A549 (cell line): ENCODE results near the gene BRI3BP. TPM values are rescaled to one million over a fixed set of nuclear protein-coding genes. Genes with fewer than 3 reads are reported as not detected.

Source experiments
- ATAC-seq, 2 experiments: fragments of 200-7000 bp in 1 of 2; fragments of >200 bp in 1 of 2; cut with Nextera tagmentation in 1 of 2; cut with Tn5 transposase in 1 of 2; 3 replicates each; pipeline versions ENCODE4 v1.8.0 to v1.9.1; 2018 to 2020; ENCODE audit warnings: mild to moderate bottlenecking in 1 of 2, moderate library complexity in 1 of 2
- CTCF ChIA-PET: fragments of 300-600 bp; sonication (Branson Sonifier 250); formaldehyde crosslinking; extraction: SDS; loops from one replicate; lab custom pipeline; 2021; ENCODE audit warnings: antibody characterized with exemption, inconsistent platforms; lab: Yijun Ruan, JAX
- POLR2A ChIA-PET: fragments of 350-600 bp; formaldehyde crosslinking; extraction: SDS; loops from one replicate; lab custom pipeline; 2021; ENCODE audit warnings: antibody characterized with exemption, inconsistent platforms; lab: Yijun Ruan, JAX
- DNase-seq, 2 experiments: peaks; one replicate each; pipeline versions ENCODE4 v3.0.0 to v3.0.0-alpha.2; 2011 to 2016; ENCODE audit warnings: low read depth in 1 of 2, low spot score in 1 of 2
- FAIRE-seq: peaks from 2 replicates; lab custom pipeline; 2011; peaks lifted over from hg19 to GRCh38; lab: Jason Lieb, UNC
- H3K27ac ChIP-seq, 2 experiments: fragments of >200 bp; sonication (Bioruptor Twin); formaldehyde crosslinking; 3 replicates each; pipeline ENCODE4 v1.5.1; 2016 to 2017
- H3K4me1 ChIP-seq: fragments of >200 bp; sonication (Bioruptor Twin); formaldehyde crosslinking; 3 replicates; pipeline ENCODE4 v1.6.1; 2016
- H3K4me2 ChIP-seq: fragments of >200 bp; sonication (Bioruptor Twin); formaldehyde crosslinking; 3 replicates; pipeline ENCODE4 v1.6.1; 2016
- H3K4me3 ChIP-seq: fragments of >200 bp; sonication (Bioruptor Twin); formaldehyde crosslinking; 3 replicates; pipeline ENCODE4 v1.5.1; 2016
- H3K9me3 ChIP-seq: fragments of >200 bp; sonication (Bioruptor Twin); formaldehyde crosslinking; 3 replicates; pipeline ENCODE4 v1.6.1; 2016
- E2F6 ChIP-seq: IDR thresholded peaks from 2 replicates; pipeline ENCODE4 v1.6.1; 2012; ENCODE audit warnings: low read depth, borderline replicate concordance
- EHF ChIP-seq: fragments of 250-450 bp; sonication (Bioruptor Pico); IDR thresholded peaks from 2 replicates; pipeline ENCODE4 v1.5.0; 2020; ENCODE audit warnings: mild to moderate bottlenecking
- FOSB ChIP-seq: fragments of 250-450 bp; sonication (Bioruptor Pico); IDR thresholded peaks from 2 replicates; pipeline ENCODE4 v1.5.0; 2020; ENCODE audit warnings: mild to moderate bottlenecking, moderate library complexity
- FOXS1 ChIP-seq: fragments of 250-450 bp; sonication (Bioruptor Pico); IDR thresholded peaks from 2 replicates; pipeline ENCODE4 v1.5.0; 2020; ENCODE audit warnings: mild to moderate bottlenecking, moderate library complexity
- GATA3 ChIP-seq: IDR thresholded peaks from 2 replicates; pipeline ENCODE4 v1.6.1; 2012; ENCODE audit warnings: borderline replicate concordance
- HDAC2 ChIP-seq: fragments of 200-600 bp; sonication (generic); IDR thresholded peaks from 2 replicates; pipeline ENCODE4 v1.6.1; 2016
- HES2 ChIP-seq: fragments of >200 bp; sonication (Bioruptor Twin); formaldehyde crosslinking; IDR thresholded peaks from 2 replicates; pipeline ENCODE4 v1.6.1; 2016
- PHF8 ChIP-seq: fragments of 200-600 bp; sonication (generic); IDR thresholded peaks from 2 replicates; pipeline ENCODE4 v1.6.1; 2016; ENCODE audit warnings: low read depth, mild to moderate bottlenecking, antibody characterized with exemption, moderate library complexity, borderline replicate concordance
- RARB ChIP-seq: fragments of 250-450 bp; sonication (Bioruptor Pico); IDR thresholded peaks from 2 replicates; pipeline ENCODE4 v1.8.0; 2021; ENCODE audit warnings: mild to moderate bottlenecking, moderate library complexity
- RCOR1 ChIP-seq: fragments of 150-350 bp; IDR thresholded peaks from 2 replicates; pipeline ENCODE4 v1.6.1; 2014; ENCODE audit warnings: antibody characterized with exemption, low read length, low read depth
- RNF2 ChIP-seq: fragments of 200-600 bp; sonication (generic); IDR thresholded peaks from 2 replicates; pipeline ENCODE4 v1.6.1; 2016; ENCODE audit warnings: low read depth, mild to moderate bottlenecking, antibody characterized with exemption, moderate library complexity, borderline replicate concordance
- SREBF2 ChIP-seq: fragments of 450-650 bp; IDR thresholded peaks from 2 replicates; pipeline ENCODE4 v1.6.1; 2014; ENCODE audit warnings: mild to moderate bottlenecking, moderate library complexity
- TFCP2L1 ChIP-seq: fragments of 250-450 bp; sonication (Bioruptor Pico); IDR thresholded peaks from 2 replicates; pipeline ENCODE4 v1.5.0; 2021; ENCODE audit warnings: mild to moderate bottlenecking
- USF2 ChIP-seq: fragments of 450-650 bp; IDR thresholded peaks from 2 replicates; pipeline ENCODE4 v1.6.1; 2014; ENCODE audit warnings: antibody characterized with exemption
- ZFP36 ChIP-seq: fragments of 450-650 bp; IDR thresholded peaks from 2 replicates; pipeline ENCODE4 v1.6.1; 2014; ENCODE audit warnings: borderline replicate concordance; ENCODE audit not compliant: partially characterized antibody
- ZSCAN20 ChIP-seq: fragments of 250-450 bp; sonication (Bioruptor Pico); IDR thresholded peaks from 2 replicates; pipeline ENCODE4 v1.8.0; 2022; ENCODE audit warnings: mild to moderate bottlenecking, moderate library complexity
- WGBS: methylation state at CpG from one replicate; pipeline ENCODE4 v1.1.6; 2017; ENCODE audit errors: missing lambda C conversion rate; 5-methylcytosine and 5-hydroxymethylcytosine counted together
- polyA plus RNA-seq, 4 experiments: library from polyadenylated mRNA; depleted of rRNA in 3 of 4; stranded (reverse); fragments of >200 nt; fragmentation: RNase III in 1 of 4; extraction: RNeasy Plus Mini Kit Qiagen cat#74134 plus additional on column Dnase treatment in 1 of 4; gene quantifications; 2 replicates in 3 of 4; 3 replicates in 1 of 4; pipeline ENCODE4 v1.2.3, GENCODE V29; 2011 to 2017
- TF ChIP-seq, protein P1 (sequence below): fragments of 200-600 bp; sonication (generic); IDR thresholded peaks from 2 replicates; pipeline ENCODE4 v1.6.1; 2016; ENCODE audit warnings: antibody characterized with exemption, mild to moderate bottlenecking, moderate library complexity
- TF ChIP-seq, protein P2 (sequence below): fragments of >200 bp; sonication (Bioruptor Twin); formaldehyde crosslinking; IDR thresholded peaks from 3 replicates; pipeline ENCODE4 v1.5.1; 2016
- TF ChIP-seq, protein P3 (sequence below): IDR thresholded peaks from 2 replicates; pipeline ENCODE4 v1.6.1; 2012

The BRI3BP gene
- polyA plus RNA-seq, 2 of the 4 experiments (the other 2 are of a cell fraction), result 25.0 to 25.9 TPM

DNA sequence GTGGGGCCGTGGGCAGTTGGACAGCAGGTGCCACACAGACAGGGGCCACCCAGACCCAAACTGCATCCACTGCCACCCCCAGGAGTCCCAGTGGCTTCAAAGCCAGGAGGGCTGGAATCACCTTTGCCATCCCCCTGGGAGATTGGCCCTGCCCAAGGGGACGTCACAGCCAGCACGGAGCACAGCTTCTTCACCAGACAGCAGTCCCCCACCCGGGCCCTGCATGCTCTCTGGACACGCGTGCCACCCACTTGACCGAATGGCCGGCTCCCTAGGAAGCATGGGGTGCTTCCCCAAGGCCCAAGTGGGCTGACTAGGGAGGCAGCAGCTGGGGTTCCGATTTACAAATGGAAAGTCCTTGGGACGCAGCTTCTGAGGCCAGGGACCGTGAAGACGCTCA is 21.8 kb upstream of the BRI3BP start:
- FAIRE-seq, result no peak
- TF ChIP-seq RARB (CRISPR knock-in tag) (no peak), TFCP2L1 (CRISPR knock-in tag) (no peak), USF2 (no peak), HES2 (no peak)
- Histone ChIP-seq H3K4me1 (no peaks in the 10 kb centered on the region), H3K4me3 (no peak overlapping the region), H3K27ac (no peak overlapping the region), H3K9me3 (no peaks in the 10 kb centered on the region), H3K4me2 (no peak overlapping the region)
- no peak for DNase-seq
- no peak for ATAC-seq
- ChIA-PET CTCF (interaction anchor here (2.0 kb wide), 1 partner anchor 31 kb away, joined by 12 read pairs; no protein-coding TSS in a partner anchor), POLR2A (no interaction called here)
- WGBS, result 91% methylated on average over 5 of the region's 12 CpGs

DNA sequence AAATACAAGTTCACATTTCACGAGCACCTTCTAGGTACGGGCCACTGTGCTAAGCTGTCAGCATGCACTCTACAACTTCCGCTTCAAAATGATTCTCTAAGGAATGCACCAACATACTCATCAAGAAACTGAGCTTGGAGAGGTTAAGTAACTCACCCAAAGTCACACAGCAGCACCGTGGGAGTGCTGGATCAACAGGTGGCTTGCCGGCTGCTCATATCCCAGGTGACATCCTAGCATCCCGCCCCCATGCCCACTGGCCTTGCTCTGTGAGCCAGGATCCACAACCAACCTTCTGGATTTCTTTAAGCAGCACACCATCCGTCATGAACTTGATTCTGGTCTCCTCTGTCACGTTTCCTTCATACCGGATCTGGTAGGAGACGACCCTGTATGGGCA is 21.2 kb upstream of the BRI3BP start:
- ChIA-PET CTCF (interaction anchor here (2.0 kb wide), 1 partner anchor 32 kb away, joined by 12 read pairs; no protein-coding TSS in a partner anchor), POLR2A (no interaction called here)
- WGBS, result 88% methylated on average over 10 of the region's 10 CpGs
- H3K4me2 ChIP-seq, result no peak overlapping the region
- TF ChIP-seq RCOR1, result no peak
- TF ChIP-seq ZFP36, result no peak
- no peak for TF ChIP-seq ZSCAN20 (CRISPR knock-in tag)
- TF ChIP-seq PHF8, result no peak
- TF ChIP-seq TFCP2L1 (CRISPR knock-in tag), result no peak
- TF ChIP-seq, protein P1, sequence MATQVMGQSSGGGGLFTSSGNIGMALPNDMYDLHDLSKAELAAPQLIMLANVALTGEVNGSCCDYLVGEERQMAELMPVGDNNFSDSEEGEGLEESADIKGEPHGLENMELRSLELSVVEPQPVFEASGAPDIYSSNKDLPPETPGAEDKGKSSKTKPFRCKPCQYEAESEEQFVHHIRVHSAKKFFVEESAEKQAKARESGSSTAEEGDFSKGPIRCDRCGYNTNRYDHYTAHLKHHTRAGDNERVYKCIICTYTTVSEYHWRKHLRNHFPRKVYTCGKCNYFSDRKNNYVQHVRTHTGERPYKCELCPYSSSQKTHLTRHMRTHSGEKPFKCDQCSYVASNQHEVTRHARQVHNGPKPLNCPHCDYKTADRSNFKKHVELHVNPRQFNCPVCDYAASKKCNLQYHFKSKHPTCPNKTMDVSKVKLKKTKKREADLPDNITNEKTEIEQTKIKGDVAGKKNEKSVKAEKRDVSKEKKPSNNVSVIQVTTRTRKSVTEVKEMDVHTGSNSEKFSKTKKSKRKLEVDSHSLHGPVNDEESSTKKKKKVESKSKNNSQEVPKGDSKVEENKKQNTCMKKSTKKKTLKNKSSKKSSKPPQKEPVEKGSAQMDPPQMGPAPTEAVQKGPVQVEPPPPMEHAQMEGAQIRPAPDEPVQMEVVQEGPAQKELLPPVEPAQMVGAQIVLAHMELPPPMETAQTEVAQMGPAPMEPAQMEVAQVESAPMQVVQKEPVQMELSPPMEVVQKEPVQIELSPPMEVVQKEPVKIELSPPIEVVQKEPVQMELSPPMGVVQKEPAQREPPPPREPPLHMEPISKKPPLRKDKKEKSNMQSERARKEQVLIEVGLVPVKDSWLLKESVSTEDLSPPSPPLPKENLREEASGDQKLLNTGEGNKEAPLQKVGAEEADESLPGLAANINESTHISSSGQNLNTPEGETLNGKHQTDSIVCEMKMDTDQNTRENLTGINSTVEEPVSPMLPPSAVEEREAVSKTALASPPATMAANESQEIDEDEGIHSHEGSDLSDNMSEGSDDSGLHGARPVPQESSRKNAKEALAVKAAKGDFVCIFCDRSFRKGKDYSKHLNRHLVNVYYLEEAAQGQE, result no peak
- TF ChIP-seq, all 56 proteins: peak for 0
- no peak overlapping the region for H3K4me3 ChIP-seq
- H3K4me1 ChIP-seq, result no peaks in the 10 kb centered on the region
- no peaks in the 10 kb centered on the region for H3K9me3 ChIP-seq
- FAIRE-seq (no peak), ATAC-seq (no peak), DNase-seq (no peak)
- no peak overlapping the region for H3K27ac ChIP-seq

DNA sequence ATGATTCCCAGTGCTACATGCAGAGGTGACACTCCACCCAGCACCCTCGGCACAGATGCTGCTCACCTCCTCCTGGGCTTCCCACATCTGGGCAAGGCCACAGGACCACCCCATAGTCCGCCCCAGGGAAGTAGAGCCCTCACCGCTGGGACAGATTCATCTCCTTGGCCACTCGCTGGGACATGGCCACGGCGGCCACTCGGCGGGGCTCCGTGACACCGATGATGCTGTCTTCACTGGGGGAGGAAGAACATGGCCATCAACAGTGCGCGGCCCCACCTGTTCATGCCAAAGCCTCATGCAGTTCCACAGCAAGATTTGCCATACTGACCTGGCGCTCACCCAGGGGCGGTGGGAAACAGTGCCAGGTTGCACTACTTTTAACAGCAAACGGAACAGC is 18.2 kb upstream of the BRI3BP start:
- DNase-seq (no peak), FAIRE-seq (no peak), ATAC-seq (no peak)
- Histone ChIP-seq H3K27ac (no peak overlapping the region), H3K4me2 (no peak overlapping the region), H3K4me3 (no peak overlapping the region), H3K9me3 (no peaks in the 10 kb centered on the region), H3K4me1 (no peaks in the 10 kb centered on the region)
- ChIA-PET CTCF (interaction anchor here (2.0 kb wide), 1 partner anchor 35 kb away, joined by 9 read pairs; no protein-coding TSS in a partner anchor), POLR2A (no interaction called here)
- TF ChIP-seq PHF8, result no peak
- TF ChIP-seq SREBF2, result no peak
- TF ChIP-seq, protein P2, sequence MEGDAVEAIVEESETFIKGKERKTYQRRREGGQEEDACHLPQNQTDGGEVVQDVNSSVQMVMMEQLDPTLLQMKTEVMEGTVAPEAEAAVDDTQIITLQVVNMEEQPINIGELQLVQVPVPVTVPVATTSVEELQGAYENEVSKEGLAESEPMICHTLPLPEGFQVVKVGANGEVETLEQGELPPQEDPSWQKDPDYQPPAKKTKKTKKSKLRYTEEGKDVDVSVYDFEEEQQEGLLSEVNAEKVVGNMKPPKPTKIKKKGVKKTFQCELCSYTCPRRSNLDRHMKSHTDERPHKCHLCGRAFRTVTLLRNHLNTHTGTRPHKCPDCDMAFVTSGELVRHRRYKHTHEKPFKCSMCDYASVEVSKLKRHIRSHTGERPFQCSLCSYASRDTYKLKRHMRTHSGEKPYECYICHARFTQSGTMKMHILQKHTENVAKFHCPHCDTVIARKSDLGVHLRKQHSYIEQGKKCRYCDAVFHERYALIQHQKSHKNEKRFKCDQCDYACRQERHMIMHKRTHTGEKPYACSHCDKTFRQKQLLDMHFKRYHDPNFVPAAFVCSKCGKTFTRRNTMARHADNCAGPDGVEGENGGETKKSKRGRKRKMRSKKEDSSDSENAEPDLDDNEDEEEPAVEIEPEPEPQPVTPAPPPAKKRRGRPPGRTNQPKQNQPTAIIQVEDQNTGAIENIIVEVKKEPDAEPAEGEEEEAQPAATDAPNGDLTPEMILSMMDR, result no peak
- no peak for TF ChIP-seq RNF2
- no peak for TF ChIP-seq EHF
- TF ChIP-seq E2F6, result no peak
- no peak for TF ChIP-seq GATA3
- TF ChIP-seq USF2, result no peak
- no peak for TF ChIP-seq HDAC2
- no peak for TF ChIP-seq FOSB (CRISPR knock-in tag)
- TF ChIP-seq RARB (CRISPR knock-in tag), result no peak
- TF ChIP-seq, protein P3, sequence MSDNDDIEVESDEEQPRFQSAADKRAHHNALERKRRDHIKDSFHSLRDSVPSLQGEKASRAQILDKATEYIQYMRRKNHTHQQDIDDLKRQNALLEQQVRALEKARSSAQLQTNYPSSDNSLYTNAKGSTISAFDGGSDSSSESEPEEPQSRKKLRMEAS, result no peak
- no peak for TF ChIP-seq FOXS1 (CRISPR knock-in tag)
- WGBS, result 95% methylated on average over 15 of the region's 15 CpGs
